CD4-positive, alpha-beta memory T cell (primary cell): Measurements from ENCODE around the gene CARD9. TPM values are rescaled to one million over a fixed set of nuclear protein-coding genes. Genes with fewer than 3 reads are reported as not detected.

Source experiments
- CTCF ChIA-PET: fragments of 350-600 bp; sonication (Branson Sonifier 250); formaldehyde crosslinking; loops from one replicate; lab custom pipeline; 2021; ENCODE audit warnings: inconsistent platforms; ENCODE audit not compliant: partially characterized antibody; lab: Charles Lee
- POLR2A ChIA-PET: fragments of 350-600 bp; sonication (Branson Sonifier 250); formaldehyde crosslinking; loops from one replicate; lab custom pipeline; 2021; ENCODE audit not compliant: partially characterized antibody; lab: Charles Lee
- DNase-seq, 5 donors: peaks; one replicate each; pipeline versions ENCODE4 v3.0.0 to v3.0.0-alpha.2; 2020 to 2022; ENCODE audit warnings: mixed read lengths in 1 of 5
- H3K27ac ChIP-seq: one replicate; pipeline ENCODE4 v1.7.0; 2013; ENCODE audit warnings: low read depth, low read length
- H3K27me3 ChIP-seq: 2 replicates; pipeline ENCODE4 v1.7.0; 2013; ENCODE audit warnings: mild to moderate bottlenecking, low read length, moderate library complexity; ENCODE audit not compliant: insufficient read depth
- H3K36me3 ChIP-seq: 2 replicates; pipeline ENCODE4 v1.7.0; 2013; ENCODE audit warnings: mild to moderate bottlenecking, low read length, moderate library complexity; ENCODE audit not compliant: insufficient read depth
- H3K4me1 ChIP-seq: 2 replicates; pipeline ENCODE4 v1.7.0; 2013; ENCODE audit warnings: mild to moderate bottlenecking, low read length, moderate library complexity; ENCODE audit not compliant: insufficient read depth
- H3K4me3 ChIP-seq, 2 donors: one replicate each; pipeline ENCODE4 v1.7.0; 2013; ENCODE audit warnings: low read length in 2 of 2, mild to moderate bottlenecking in 1 of 2
- H3K9me3 ChIP-seq, 2 donors: one replicate each; pipeline ENCODE4 v1.7.0; 2013; ENCODE audit warnings: low read length in 2 of 2, control low read depth in 1 of 2; ENCODE audit not compliant: control insufficient read depth in 1 of 2
- H3K27ac Mint-ChIP-seq, 7 donors: one replicate each; pipeline ENCODE4 v1.8.0; 2020 to 2021; ENCODE audit warnings: mixed read lengths in 7 of 7, mild to moderate bottlenecking in 6 of 7, inconsistent platforms in 3 of 7, moderate library complexity in 3 of 7
- H3K27me3 Mint-ChIP-seq, 2 donors: one replicate each; pipeline ENCODE4 v1.8.0; 2020 to 2021; ENCODE audit warnings: mixed read lengths in 2 of 2
- H3K36me3 Mint-ChIP-seq, 2 donors: one replicate each; pipeline ENCODE4 v1.8.0; 2020 to 2021; ENCODE audit warnings: mixed read lengths in 2 of 2, inconsistent platforms in 1 of 2, mild to moderate bottlenecking in 1 of 2
- H3K4me1 Mint-ChIP-seq, 4 donors: one replicate each; pipeline ENCODE4 v1.8.0; 2020 to 2021; ENCODE audit warnings: mixed read lengths in 4 of 4, mild to moderate bottlenecking in 1 of 4
- H3K4me3 Mint-ChIP-seq, 8 donors: one replicate each; pipeline ENCODE4 v1.8.0; 2020 to 2021; ENCODE audit warnings: mixed read lengths in 8 of 8, mild to moderate bottlenecking in 7 of 8, moderate library complexity in 6 of 8, inconsistent platforms in 3 of 8
- H3K9me3 Mint-ChIP-seq, 8 donors: one replicate each; pipeline ENCODE4 v1.8.0; 2020 to 2021; ENCODE audit warnings: mixed read lengths in 8 of 8, mild to moderate bottlenecking in 5 of 8, inconsistent platforms in 3 of 8, moderate library complexity in 1 of 8
- intact Hi-C: fragments of 100-400 bp; cut with micrococcal nuclease; formaldehyde crosslinking; loops from one replicate; pipeline ENCODE4 v1.15.1; 2023
- polyA plus RNA-seq, 2 donors: library from polyadenylated mRNA; unstranded; fragments of 300-500 nt; fragmentation: Illumina TruSeq; gene quantifications; one replicate each; pipeline ENCODE4 v1.2.3, GENCODE V29; 2021
- total RNA-seq, 2 experiments: library from RNA; stranded (reverse); gene quantifications; one replicate each; pipeline ENCODE4 v1.2.3, GENCODE V29; 2021

The CARD9 gene
- total and polyA plus RNA-seq, 4 experiments from 2014 or later = 0.41 to 1.2 (median 0.70) TPM; not detected in 1

DNA sequence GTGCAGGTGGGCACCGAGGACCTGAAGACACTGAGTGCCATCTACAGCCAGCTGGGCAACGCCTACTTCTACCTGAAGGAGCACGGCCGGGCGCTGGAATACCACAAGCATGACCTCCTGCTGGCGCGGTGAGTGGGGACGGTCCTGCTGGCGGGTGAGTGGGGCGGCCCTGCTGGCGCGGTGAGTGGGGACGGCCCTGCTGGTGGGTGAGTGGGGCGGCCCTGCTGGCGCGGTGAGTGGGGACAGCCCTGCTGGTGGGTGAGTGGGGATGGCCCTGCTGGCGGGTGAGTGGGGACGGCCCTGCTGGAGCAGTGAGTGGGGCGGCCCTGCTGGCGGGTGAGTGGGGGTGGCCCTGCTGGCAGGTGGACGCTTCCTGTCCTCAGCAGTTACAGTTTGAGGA is 38.9 kb downstream of the CARD9 start:
- no peaks in the 10 kb centered on the region for H3K36me3 ChIP-seq
- POLR2A ChIA-PET = interaction anchor here (1.6 kb wide), 1 partner anchor 29 kb away, joined by 5 read pairs; the partner anchor contains the start of gene DNLZ
- no peak overlapping the region for H3K27ac Mint-ChIP-seq
- no peaks in the 10 kb centered on the region for H3K36me3 Mint-ChIP-seq
- DNase-seq = no peak
- no peaks in the 10 kb centered on the region for H3K4me1 ChIP-seq
- H3K4me3 ChIP-seq = no peak overlapping the region
- H3K27me3 Mint-ChIP-seq = no peaks in the 10 kb centered on the region
- no peaks in the 10 kb centered on the region for H3K27me3 ChIP-seq
- no peaks in the 10 kb centered on the region for H3K9me3 Mint-ChIP-seq
- H3K27ac ChIP-seq = no peak overlapping the region
- intact Hi-C loops = no loop called here
- H3K4me1 Mint-ChIP-seq = no peaks in the 10 kb centered on the region
- CTCF ChIA-PET = no interaction called here
- no peaks in the 10 kb centered on the region for H3K9me3 ChIP-seq
- H3K4me3 Mint-ChIP-seq = no peak overlapping the region

DNA sequence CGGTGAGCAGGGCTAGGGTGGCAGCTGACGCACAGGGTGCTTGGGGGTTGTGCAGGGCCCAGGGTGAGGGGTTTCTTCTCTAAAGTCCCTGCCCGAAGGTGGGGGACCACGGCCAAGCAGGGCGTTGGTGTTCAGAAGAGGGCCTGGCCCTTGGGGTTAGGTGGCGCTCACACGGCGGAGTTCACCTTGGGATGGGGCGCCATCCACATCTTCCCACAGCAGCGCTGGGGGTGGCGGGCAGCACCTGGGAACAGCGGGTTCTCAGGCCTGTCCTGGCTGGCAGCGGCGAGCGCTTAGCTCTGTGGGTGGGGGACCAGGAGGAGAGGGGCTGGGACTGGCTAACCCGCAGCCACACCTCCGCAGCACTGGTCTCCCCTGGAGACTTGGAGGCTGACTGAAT is 40.0 kb downstream of the CARD9 start:
- H3K27me3 Mint-ChIP-seq = no peaks in the 10 kb centered on the region
- peak overlapping the region in 1 of 7 donors; percentile 25 for H3K27ac Mint-ChIP-seq
- no peaks in the 10 kb centered on the region for H3K27me3 ChIP-seq
- H3K36me3 ChIP-seq = no peaks in the 10 kb centered on the region
- no peak overlapping the region for H3K4me3 Mint-ChIP-seq
- H3K4me3 ChIP-seq = no peak overlapping the region
- H3K9me3 Mint-ChIP-seq = no peaks in the 10 kb centered on the region
- DNase-seq = no peak
- ChIA-PET CTCF (no interaction called here), POLR2A (no interaction called here)
- no peak overlapping the region for H3K27ac ChIP-seq
- H3K4me1 Mint-ChIP-seq = peaks cover 0 to 6% (median 3%) of the 10 kb centered on the region in 4 donors
- H3K36me3 Mint-ChIP-seq = no peaks in the 10 kb centered on the region
- peaks cover 7% of the 10 kb centered on the region for H3K4me1 ChIP-seq
- H3K9me3 ChIP-seq = no peaks in the 10 kb centered on the region
- intact Hi-C loops = no loop called here

GRCh38 chr9:136333045-136333444 is 40.4 kb downstream of the CARD9 start:
- Histone ChIP-seq H3K4me3 (no peak overlapping the region), H3K9me3 (no peaks in the 10 kb centered on the region), H3K36me3 (no peaks in the 10 kb centered on the region), H3K27ac (no peak overlapping the region), H3K27me3 (no peaks in the 10 kb centered on the region), H3K4me1 (peaks cover 11% of the 10 kb centered on the region)
- no peaks in the 10 kb centered on the region for H3K27me3 Mint-ChIP-seq
- no peaks in the 10 kb centered on the region for H3K9me3 Mint-ChIP-seq
- peaks cover 0 to 8% (median 3%) of the 10 kb centered on the region in 4 donors for H3K4me1 Mint-ChIP-seq
- H3K4me3 Mint-ChIP-seq = no peak overlapping the region
- ChIA-PET CTCF (no interaction called here), POLR2A (no interaction called here)
- no peak overlapping the region for H3K27ac Mint-ChIP-seq
- H3K36me3 Mint-ChIP-seq = no peaks in the 10 kb centered on the region
- intact Hi-C loops = no loop called here
- no peak for DNase-seq

GRCh38 chr9:136332482-136332983 is 40.9 kb downstream of the CARD9 start:
- Histone ChIP-seq H3K27ac (no peak overlapping the region), H3K4me1 (peaks cover 12% of the 10 kb centered on the region), H3K4me3 (no peak overlapping the region), H3K36me3 (no peaks in the 10 kb centered on the region), H3K27me3 (no peaks in the 10 kb centered on the region), H3K9me3 (no peaks in the 10 kb centered on the region)
- intact Hi-C loops = no loop called here
- H3K4me3 Mint-ChIP-seq = no peak overlapping the region
- H3K27ac Mint-ChIP-seq = no peak overlapping the region
- DNase-seq = no peak
- ChIA-PET POLR2A (no interaction called here), CTCF (no interaction called here)
- H3K4me1 Mint-ChIP-seq = peaks cover 0 to 8% (median 3%) of the 10 kb centered on the region in 4 donors
- no peaks in the 10 kb centered on the region for H3K27me3 Mint-ChIP-seq
- no peaks in the 10 kb centered on the region for H3K9me3 Mint-ChIP-seq
- no peaks in the 10 kb centered on the region for H3K36me3 Mint-ChIP-seq

GRCh38 chr9:136331556-136332481 is 41.6 kb downstream of the CARD9 start:
- DNase-seq = no peak
- ChIA-PET POLR2A (no interaction called here), CTCF (no interaction called here)
- Mint-ChIP-seq H3K27ac (no peak overlapping the region), H3K4me1 (peaks cover 0 to 8% (median 3%) of the 10 kb centered on the region in 4 donors), H3K9me3 (no peaks in the 10 kb centered on the region), H3K27me3 (no peaks in the 10 kb centered on the region), H3K4me3 (no peak overlapping the region), H3K36me3 (no peaks in the 10 kb centered on the region)
- Histone ChIP-seq H3K4me1 (peaks cover 15% of the 10 kb centered on the region), H3K4me3 (no peak overlapping the region), H3K27me3 (no peaks in the 10 kb centered on the region), H3K27ac (no peak overlapping the region), H3K9me3 (no peaks in the 10 kb centered on the region), H3K36me3 (no peaks in the 10 kb centered on the region)
- intact Hi-C loops = no loop called here

DNA sequence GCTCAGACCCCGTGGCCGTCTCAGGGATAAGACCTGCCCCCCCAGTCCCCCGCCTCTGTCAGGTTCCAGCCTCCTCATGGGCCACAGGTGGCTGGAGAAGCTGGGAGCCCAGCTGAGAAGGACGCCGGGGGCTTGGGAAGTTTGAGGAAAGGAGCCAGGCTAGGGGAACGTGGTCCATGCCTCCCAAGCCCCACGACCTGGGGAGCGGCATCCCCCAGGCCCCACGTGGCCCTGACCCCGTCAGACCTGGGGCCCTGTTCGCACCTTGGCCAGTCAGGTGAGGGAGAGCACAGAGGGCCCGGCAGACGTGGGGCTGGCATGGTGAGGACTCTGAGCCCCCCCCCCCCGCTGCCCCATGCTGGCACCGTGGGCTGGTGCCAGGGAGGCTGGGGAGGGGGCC is 42.4 kb downstream of the CARD9 start:
- H3K27me3 ChIP-seq = no peaks in the 10 kb centered on the region
- no peaks in the 10 kb centered on the region for H3K36me3 Mint-ChIP-seq
- no peak overlapping the region for H3K4me3 Mint-ChIP-seq
- no peak overlapping the region for H3K4me3 ChIP-seq
- H3K27me3 Mint-ChIP-seq = no peaks in the 10 kb centered on the region
- no peak overlapping the region for H3K27ac Mint-ChIP-seq
- no peaks in the 10 kb centered on the region for H3K9me3 ChIP-seq
- H3K4me1 ChIP-seq = peaks cover 16% of the 10 kb centered on the region
- ChIA-PET POLR2A (interaction anchor here (0.6 kb wide), 1 partner anchor 18 kb away, joined by 5 read pairs; no protein-coding TSS in a partner anchor), CTCF (no interaction called here)
- H3K36me3 ChIP-seq = no peaks in the 10 kb centered on the region
- H3K4me1 Mint-ChIP-seq = peaks cover 0 to 8% (median 3%) of the 10 kb centered on the region in 4 donors
- H3K9me3 Mint-ChIP-seq = no peaks in the 10 kb centered on the region
- no peak overlapping the region for H3K27ac ChIP-seq
- DNase-seq = no peak
- intact Hi-C loops = no loop called here

DNA sequence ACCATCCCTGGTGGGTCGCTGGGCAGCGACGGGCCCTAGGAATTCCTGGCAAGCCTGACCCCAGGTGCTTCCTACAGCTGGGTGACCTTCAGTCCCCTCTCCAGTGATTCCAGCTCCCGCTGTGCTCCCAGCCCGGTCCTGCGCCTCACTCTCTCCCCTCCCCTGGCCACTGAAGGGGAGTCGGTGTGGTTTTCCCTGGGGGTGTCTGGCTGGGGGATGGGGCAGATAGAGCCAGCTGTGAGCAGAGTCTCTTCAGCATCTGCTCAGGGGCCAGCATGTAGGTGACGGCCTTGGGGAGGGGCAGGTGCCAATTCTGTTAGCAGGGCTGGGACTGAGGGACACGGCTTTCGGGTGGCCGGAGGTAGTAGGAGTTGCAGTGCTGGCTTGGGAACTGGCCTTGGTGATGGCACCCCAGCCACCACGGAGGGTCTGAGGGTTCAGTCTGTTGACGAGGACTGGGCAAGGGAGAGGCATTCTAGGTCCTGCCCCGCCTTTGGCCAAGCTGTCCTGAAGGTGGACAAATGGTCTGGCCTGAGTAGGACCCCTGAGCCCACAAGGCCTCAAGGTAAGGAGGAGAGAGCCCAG is 43.0 kb downstream of the CARD9 start:
- H3K27me3 ChIP-seq = no peaks in the 10 kb centered on the region
- intact Hi-C loops = no loop called here
- H3K27ac ChIP-seq = no peak overlapping the region
- Mint-ChIP-seq H3K9me3 (no peaks in the 10 kb centered on the region), H3K4me3 (no peak overlapping the region), H3K4me1 (peaks cover 0 to 8% (median 3%) of the 10 kb centered on the region in 4 donors), H3K27me3 (no peaks in the 10 kb centered on the region), H3K27ac (no peak overlapping the region), H3K36me3 (no peaks in the 10 kb centered on the region)
- ChIA-PET POLR2A (interaction anchor here (0.6 kb wide), 1 partner anchor 17 kb away, joined by 5 read pairs; no protein-coding TSS in a partner anchor), CTCF (no interaction called here)
- no peaks in the 10 kb centered on the region for H3K9me3 ChIP-seq
- H3K4me1 ChIP-seq = peaks cover 16% of the 10 kb centered on the region
- no peak overlapping the region for H3K4me3 ChIP-seq
- no peaks in the 10 kb centered on the region for H3K36me3 ChIP-seq
- DNase-seq = no peak
